H1 (cell line): ENCODE data around the gene SMARCA5. TPM values are rescaled to one million over a fixed set of nuclear protein-coding genes. Genes with fewer than 3 reads are reported as not detected.

ENCODE experiments used
- CTCF ChIA-PET: fragments of 300-600 bp; sonication (Branson Sonifier 250); formaldehyde crosslinking; loops from one replicate; lab custom pipeline; 2021; ENCODE audit not compliant: partially characterized antibody; lab: Charles Lee
- POLR2A ChIA-PET: fragments of 300-600 bp; sonication (Branson Sonifier 250); formaldehyde crosslinking; loops from one replicate; lab custom pipeline; 2021; ENCODE audit warnings: inconsistent platforms; ENCODE audit not compliant: partially characterized antibody; lab: Charles Lee
- DNase-seq, 2 experiments: peaks; one replicate each; pipeline versions ENCODE4 v3.0.0 to v3.0.0-alpha.2; 2010 to 2022; ENCODE audit warnings: low spot score in 2 of 2, low read depth in 1 of 2, mixed read lengths in 1 of 2
- FAIRE-seq: peaks from 2 replicates; lab custom pipeline; 2011; peaks lifted over from hg19 to GRCh38; lab: Jason Lieb, UNC
- H2AFZ ChIP-seq: 2 replicates; pipeline ENCODE4 v1.8.1; 2012; ENCODE audit warnings: low read length, inconsistent platforms
- H2AK5ac ChIP-seq: 2 replicates; pipeline ENCODE4 v1.6.1; 2013; ENCODE audit warnings: low read depth, low read length
- H2BK120ac ChIP-seq: replicated peaks from 2 replicates; pipeline ENCODE3; 2013; ENCODE audit warnings: low read depth, low read length, inconsistent platforms
- H2BK12ac ChIP-seq: 2 replicates; pipeline ENCODE4 v1.6.1; 2013; ENCODE audit warnings: low read depth, low read length
- H2BK15ac ChIP-seq: 2 replicates; pipeline ENCODE4 v1.6.1; 2013; ENCODE audit warnings: low read length
- H2BK20ac ChIP-seq: 2 replicates; pipeline ENCODE4 v1.6.1; 2013; ENCODE audit warnings: low read length
- H2BK5ac ChIP-seq: 2 replicates; pipeline ENCODE4 v1.6.1; 2013; ENCODE audit warnings: low read depth, low read length
- H3K14ac ChIP-seq: 2 replicates; pipeline ENCODE4 v1.6.1; 2013; ENCODE audit warnings: inconsistent platforms; ENCODE audit not compliant: insufficient read length
- H3K18ac ChIP-seq: 2 replicates; pipeline ENCODE4 v1.6.1; 2013; ENCODE audit warnings: low read length; ENCODE audit errors: extremely low read depth
- H3K23ac ChIP-seq: 2 replicates; pipeline ENCODE4 v1.6.1; 2013; ENCODE audit warnings: inconsistent platforms; ENCODE audit not compliant: insufficient read length
- H3K23me2 ChIP-seq: 2 replicates; pipeline ENCODE4 v1.6.1; 2013; ENCODE audit warnings: low read depth, low read length
- H3K27ac ChIP-seq: 2 replicates; pipeline ENCODE4 v1.6.1; 2011; ENCODE audit warnings: low read depth, low read length, inconsistent platforms
- H3K27me3 ChIP-seq, 4 experiments: replicated peaks in 1 of 4; 1 replicate in 1 of 4; 2 replicates in 3 of 4; pipeline versions ENCODE4 v1.6.1 to v1.8.1; 2011 to 2013; ENCODE audit warnings: low read length in 3 of 4, mild to moderate bottlenecking in 3 of 4, inconsistent platforms in 2 of 4, mixed read lengths in 2 of 4, moderate library complexity in 1 of 4; ENCODE audit not compliant: control insufficient read depth in 3 of 4, insufficient read depth in 3 of 4; ENCODE audit errors: extremely low read depth in 1 of 4
- H3K36me3 ChIP-seq, 4 experiments: 2 replicates each; pipeline versions ENCODE4 v1.6.1 to v1.8.1; 2011 to 2013; ENCODE audit warnings: mild to moderate bottlenecking in 4 of 4, low read length in 3 of 4, moderate library complexity in 2 of 4, control low read depth in 1 of 4, inconsistent platforms in 1 of 4; ENCODE audit not compliant: insufficient read depth in 4 of 4, control insufficient read depth in 2 of 4
- H3K4ac ChIP-seq: replicated peaks from 2 replicates; pipeline ENCODE3; 2013; ENCODE audit warnings: low read length, low read depth, mixed read lengths, inconsistent platforms; ENCODE audit not compliant: insufficient read length
- H3K4me1 ChIP-seq, 4 experiments: replicated peaks in 1 of 4; 1 replicate in 1 of 4; 2 replicates in 3 of 4; pipeline versions ENCODE4 v1.6.1 to v1.8.1; 2011 to 2013; ENCODE audit warnings: low read length in 3 of 4, inconsistent platforms in 2 of 4, mixed read lengths in 1 of 4; ENCODE audit not compliant: insufficient read depth in 4 of 4, control insufficient read depth in 3 of 4
- H3K4me2 ChIP-seq, 2 experiments: 2 replicates each; pipeline versions ENCODE4 v1.6.1 to v1.8.1; 2011 to 2013; ENCODE audit warnings: low read depth in 2 of 2, low read length in 2 of 2, control low read depth in 1 of 2, inconsistent platforms in 1 of 2, mild to moderate bottlenecking in 1 of 2; ENCODE audit not compliant: insufficient read depth in 1 of 2
- H3K4me3 ChIP-seq, 4 experiments: fragments of 200-600, 300-600 bp in 1 of 4; sonication (generic), shearing (Covaris generic), sonication (Bioruptor Twin) in 1 of 4; 2 replicates each; pipeline versions ENCODE4 v1.5.1 to v1.8.1; 2011 to 2016; ENCODE audit warnings: low read length in 4 of 4, low read depth in 3 of 4, control low read depth in 2 of 4, inconsistent platforms in 2 of 4, mild to moderate bottlenecking in 2 of 4, mixed read lengths in 1 of 4, moderate library complexity in 1 of 4; ENCODE audit not compliant: insufficient read depth in 2 of 4; ENCODE audit errors: extremely low read depth in 1 of 4
- H3K56ac ChIP-seq: replicated peaks from 2 replicates; pipeline ENCODE3; 2013; ENCODE audit warnings: low read depth, mild to moderate bottlenecking, mixed read lengths, low read length, inconsistent platforms; ENCODE audit not compliant: insufficient read length
- H3K79me1 ChIP-seq: 2 replicates; pipeline ENCODE4 v1.6.1; 2013; ENCODE audit warnings: low read depth, low read length, control low read depth
- H3K79me2 ChIP-seq, 2 experiments: 2 replicates each; pipeline versions ENCODE4 v1.6.1 to v1.8.1; 2012 to 2013; ENCODE audit warnings: low read length in 2 of 2, mild to moderate bottlenecking in 2 of 2, inconsistent platforms in 1 of 2; ENCODE audit not compliant: insufficient read depth in 2 of 2, control insufficient read depth in 1 of 2
- H3K9ac ChIP-seq, 4 experiments: replicated peaks in 1 of 4; 1 replicate in 1 of 4; 2 replicates in 3 of 4; pipeline versions ENCODE4 v1.6.1 to v1.8.1; 2011 to 2013; ENCODE audit warnings: low read depth in 3 of 4, low read length in 3 of 4, control low read depth in 2 of 4, mild to moderate bottlenecking in 2 of 4, moderate library complexity in 2 of 4, inconsistent platforms in 1 of 4; ENCODE audit errors: extremely low read depth in 1 of 4
- H3K9me3 ChIP-seq, 2 experiments: 2 replicates each; pipeline versions ENCODE4 v1.6.1 to v1.8.1; 2012 to 2013; ENCODE audit warnings: mild to moderate bottlenecking in 2 of 2, moderate library complexity in 2 of 2, control low read depth in 1 of 2, inconsistent platforms in 1 of 2, low read depth in 1 of 2, low read length in 1 of 2, mixed read lengths in 1 of 2; ENCODE audit not compliant: insufficient read depth in 2 of 2
- H4K20me1 ChIP-seq, 2 experiments: replicated peaks in 1 of 2; 2 replicates each; pipeline versions ENCODE3 to v1.8.1; 2011 to 2013; ENCODE audit warnings: inconsistent platforms in 2 of 2, low read length in 2 of 2, mild to moderate bottlenecking in 1 of 2; ENCODE audit not compliant: insufficient read depth in 2 of 2, control insufficient read depth in 1 of 2
- H4K5ac ChIP-seq: 2 replicates; pipeline ENCODE4 v1.6.1; 2013; ENCODE audit warnings: low read length, low read depth, mixed read lengths, inconsistent platforms; ENCODE audit not compliant: insufficient read length
- H4K8ac ChIP-seq: 2 replicates; pipeline ENCODE4 v1.8.0; 2013; ENCODE audit warnings: mild to moderate bottlenecking, moderate library complexity, low read length, inconsistent platforms; ENCODE audit not compliant: insufficient read depth; ENCODE audit errors: extremely low read depth
- H4K91ac ChIP-seq: replicated peaks from 2 replicates; pipeline ENCODE3; 2013; ENCODE audit warnings: low read length, mixed read lengths, inconsistent platforms; ENCODE audit not compliant: insufficient read length
- CHD2 ChIP-seq: IDR thresholded peaks from 2 replicates; pipeline ENCODE4 v1.6.1; 2012; ENCODE audit warnings: low read length, improper control_type of control experiment
- CTBP2 ChIP-seq: IDR thresholded peaks from 2 replicates; pipeline ENCODE4 v1.7.0; 2011; ENCODE audit warnings: borderline replicate concordance, mild to moderate bottlenecking, moderate library complexity, mixed read lengths, low read length; ENCODE audit not compliant: insufficient read depth, insufficient read length
- EGR1 ChIP-seq: IDR thresholded peaks from 2 replicates; pipeline ENCODE4 v1.6.1; 2011; ENCODE audit warnings: low read depth, low read length, borderline replicate concordance
- KDM4A ChIP-seq: IDR thresholded peaks from one replicate; pipeline ENCODE4 v1.7.1; 2012; ENCODE audit warnings: low read depth, mild to moderate bottlenecking, moderate library complexity, low read length, inconsistent platforms; ENCODE audit not compliant: severe bottlenecking
- NANOG ChIP-seq: IDR thresholded peaks from 2 replicates; pipeline ENCODE4 v1.6.1; 2011; ENCODE audit warnings: low read length, low read depth, mild to moderate bottlenecking, inconsistent platforms; ENCODE audit not compliant: insufficient read depth, poor library complexity, severe bottlenecking
- POLR2A ChIP-seq, 2 experiments: IDR thresholded peaks; 1 replicate in 1 of 2; 2 replicates in 1 of 2; pipeline ENCODE4 v1.6.1; 2011; ENCODE audit warnings: low read depth in 2 of 2, low read length in 2 of 2, mild to moderate bottlenecking in 2 of 2; ENCODE audit errors: control extremely low read depth in 1 of 2
- RNF2 ChIP-seq: fragments of 200-900, 300-1000 bp; sonication (generic); IDR thresholded peaks from 2 replicates; pipeline ENCODE4 v1.7.1; 2016; ENCODE audit warnings: borderline replicate concordance, low read depth, mild to moderate bottlenecking, antibody characterized with exemption, low read length; ENCODE audit not compliant: poor library complexity, severe bottlenecking; ENCODE audit errors: missing control alignments
- SUZ12 ChIP-seq: fragments of 200-600 bp; sonication (generic); IDR thresholded peaks from 2 replicates; pipeline ENCODE4 v1.6.1; 2012; ENCODE audit warnings: mild to moderate bottlenecking, inconsistent platforms, low read length, moderate library complexity, mixed read lengths
- TAF1 ChIP-seq: IDR thresholded peaks from 2 replicates; pipeline ENCODE4 v1.6.1; 2011; ENCODE audit warnings: mild to moderate bottlenecking, low read depth, low read length
- WGBS, 2 experiments: shearing (Covaris generic) in 1 of 2; methylation state at CpG; one replicate each; pipeline versions ENCODE4 v1.1.6 to v1.1.7; 2013 to 2015; ENCODE audit warnings: low lambda C conversion rate in 2 of 2, mixed read lengths in 2 of 2, inconsistent platforms in 1 of 2, low coverage in 1 of 2, missing lambda C conversion rate in 1 of 2; ENCODE audit not compliant: insufficient replicate concordance in 2 of 2, insufficient coverage in 1 of 2, insufficient read length in 1 of 2; ENCODE audit errors: extremely low coverage in 1 of 2, missing lambda C conversion rate in 1 of 2; 5-methylcytosine and 5-hydroxymethylcytosine counted together
- polyA plus RNA-seq, 7 experiments: library from polyadenylated mRNA; depleted of rRNA in 3 of 7; stranded (reverse) in 5 of 7; unstranded in 2 of 7; fragments of >200 nt in 5 of 7; fragments of 200-250 nt in 2 of 7; gene quantifications; 1 replicate in 5 of 7; 2 replicates in 1 of 7; 4 replicates in 1 of 7; pipeline versions ENCODE4 v1.2.1 to v1.2.3, GENCODE V29; 2011 to 2013; ENCODE audit warnings: missing spikeins in 2 of 7, mixed read lengths in 2 of 7
- total RNA-seq: library from RNA; stranded (reverse); fragmentation: NEBNext Ultra II Directional; extraction: Animal tissue kit (Norgen Biotek cat#: 25700); gene quantifications from 2 replicates; pipeline ENCODE4 v1.2.1, GENCODE V29; 2021
- TF ChIP-seq, protein P1 (sequence below), 3 experiments: IDR thresholded peaks; 1 replicate in 2 of 3; 2 replicates in 1 of 3; pipeline versions ENCODE4 v1.5.1 to v1.6.1; 2011; ENCODE audit warnings: low read length in 3 of 3, mild to moderate bottlenecking in 3 of 3, inconsistent platforms in 2 of 3, low read depth in 1 of 3, moderate library complexity in 1 of 3; ENCODE audit not compliant: insufficient read depth in 1 of 3; ENCODE audit errors: control extremely low read depth in 1 of 3

Gene SMARCA5
- total and polyA plus RNA-seq, 2 of the 8 experiments (the other 6 are each of a cell fraction or from before 2014, with no cell fraction given) = 13.9 to 112 TPM

DNA sequence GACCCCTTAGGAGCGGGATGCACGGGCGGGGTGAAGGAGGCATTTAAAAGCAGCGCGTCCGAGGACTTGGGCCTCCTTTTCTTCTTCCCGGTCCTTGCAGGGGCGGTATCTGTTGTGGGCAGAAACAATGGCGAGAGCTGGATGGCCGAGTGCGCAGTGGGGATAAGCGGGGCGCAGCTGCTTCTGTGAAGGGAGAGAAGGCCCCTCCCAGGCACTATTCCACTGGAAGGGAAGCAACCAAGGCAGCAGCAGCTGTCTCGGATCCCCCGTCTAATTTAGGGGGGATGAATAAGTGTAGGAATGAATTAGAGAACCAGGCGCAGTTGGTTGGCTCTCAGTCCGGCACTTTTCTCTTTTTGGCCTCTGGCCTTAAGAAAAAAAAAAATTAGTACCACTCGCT is 995 bp downstream of the SMARCA5 start:
- peaks cover 12 to 18% of the 10 kb centered on the region in 2 experiments for H4K20me1 ChIP-seq
- H3K27ac ChIP-seq = peak overlapping the region; percentile 96
- H2BK12ac ChIP-seq = no peak overlapping the region
- H2AK5ac ChIP-seq = no peak overlapping the region
- ChIA-PET CTCF (interaction anchor here (0.6 kb wide), 2 partner anchors 139 to 466 kb away, joined by 3 read pairs; no protein-coding TSS in a partner anchor), POLR2A (interaction anchor here (0.6 to 3.1 kb wide), 11 partner anchors 9 to 328 kb away, joined by 3 to 11 read pairs (median 4); partner anchors contain the start of gene GAB1)
- 1% methylated on average over 15 of the region's 18 CpGs; no CpG with 5 or more reads in 1 of the 2 experiments for WGBS, 2 experiments
- peaks cover 0 to 3% (median 0%) of the 10 kb centered on the region in 4 experiments; a peak in 2 of 7 replicates for H3K4me1 ChIP-seq
- H2AFZ ChIP-seq = no peak overlapping the region
- H3K23ac ChIP-seq = no peak overlapping the region
- H3K4me2 ChIP-seq = peak overlapping the region; percentile 68 to 76
- no peaks in the 10 kb centered on the region for H3K23me2 ChIP-seq
- no peak overlapping the region for H3K56ac ChIP-seq
- no peak overlapping the region for H2BK20ac ChIP-seq
- peak overlapping the region in 3 of 4 experiments; percentile 95 to 98 (median 96); a peak in 6 of 7 replicates for H3K9ac ChIP-seq
- no peak overlapping the region for H4K91ac ChIP-seq
- H3K4ac ChIP-seq = no peak overlapping the region
- no peaks in the 10 kb centered on the region for H3K27me3 ChIP-seq
- H2BK120ac ChIP-seq = no peak overlapping the region
- H4K8ac ChIP-seq = no peak overlapping the region
- FAIRE-seq = no peak
- H4K5ac ChIP-seq = no peak overlapping the region
- H2BK5ac ChIP-seq = no peak overlapping the region
- peaks cover 23 to 58% of the 10 kb centered on the region in 2 experiments for H3K79me2 ChIP-seq
- peak; percentile 7 to 50 for DNase-seq
- no peak overlapping the region for H2BK15ac ChIP-seq
- no peaks in the 10 kb centered on the region for H3K9me3 ChIP-seq
- peak overlapping the region; percentile 93 to 98 (median 94) for H3K4me3 ChIP-seq
- no peaks in the 10 kb centered on the region for H3K79me1 ChIP-seq
- H3K14ac ChIP-seq = no peak overlapping the region
- H3K18ac ChIP-seq = no peak overlapping the region; the same call in 1 of the 2 replicates
- peaks cover 0 to 27% (median 11%) of the 10 kb centered on the region in 4 experiments; a peak in 6 of 8 replicates for H3K36me3 ChIP-seq
- TF ChIP-seq SUZ12 (no peak), NANOG (no peak), RNF2 (no peak), TAF1 (0 out of 2 replicates have a peak, but pooled peaks have one; percentile 60), CHD2 (no peak), KDM4A (no peak), EGR1 (no peak), POLR2A (IDR thresholded peaks at IDR 0.05; ENCODE audit: control extremely low read depth in 1 of 2, low read depth in 2 of 2, low read length in 2 of 2) (peak in 1 of 2 experiments; percentile 48; a peak in 1 of 3 replicates), CTBP2 (no peak)
- TF ChIP-seq, protein P1, sequence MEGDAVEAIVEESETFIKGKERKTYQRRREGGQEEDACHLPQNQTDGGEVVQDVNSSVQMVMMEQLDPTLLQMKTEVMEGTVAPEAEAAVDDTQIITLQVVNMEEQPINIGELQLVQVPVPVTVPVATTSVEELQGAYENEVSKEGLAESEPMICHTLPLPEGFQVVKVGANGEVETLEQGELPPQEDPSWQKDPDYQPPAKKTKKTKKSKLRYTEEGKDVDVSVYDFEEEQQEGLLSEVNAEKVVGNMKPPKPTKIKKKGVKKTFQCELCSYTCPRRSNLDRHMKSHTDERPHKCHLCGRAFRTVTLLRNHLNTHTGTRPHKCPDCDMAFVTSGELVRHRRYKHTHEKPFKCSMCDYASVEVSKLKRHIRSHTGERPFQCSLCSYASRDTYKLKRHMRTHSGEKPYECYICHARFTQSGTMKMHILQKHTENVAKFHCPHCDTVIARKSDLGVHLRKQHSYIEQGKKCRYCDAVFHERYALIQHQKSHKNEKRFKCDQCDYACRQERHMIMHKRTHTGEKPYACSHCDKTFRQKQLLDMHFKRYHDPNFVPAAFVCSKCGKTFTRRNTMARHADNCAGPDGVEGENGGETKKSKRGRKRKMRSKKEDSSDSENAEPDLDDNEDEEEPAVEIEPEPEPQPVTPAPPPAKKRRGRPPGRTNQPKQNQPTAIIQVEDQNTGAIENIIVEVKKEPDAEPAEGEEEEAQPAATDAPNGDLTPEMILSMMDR (IDR thresholded peaks at IDR 0.05; ENCODE audit: control extremely low read depth in 1 of 3, insufficient read depth in 1 of 3, low read depth in 1 of 3, low read length in 3 of 3) = no peak
